IPS-18c (cell line): ENCODE data around the gene ARHGAP4.

Source experiments
- H3K4me3 ChIP-seq: 2 replicates; pipeline ENCODE4 v1.7.0; 2013; ENCODE audit warnings: low read depth, mild to moderate bottlenecking, low read length, moderate library complexity; ENCODE audit not compliant: insufficient read depth
- H3K9me3 ChIP-seq: one replicate; pipeline ENCODE4 v1.6.1; 2013; ENCODE audit warnings: mild to moderate bottlenecking, low read length, moderate library complexity; ENCODE audit not compliant: control insufficient read depth, insufficient read depth

ARHGAP4 gene

DNA sequence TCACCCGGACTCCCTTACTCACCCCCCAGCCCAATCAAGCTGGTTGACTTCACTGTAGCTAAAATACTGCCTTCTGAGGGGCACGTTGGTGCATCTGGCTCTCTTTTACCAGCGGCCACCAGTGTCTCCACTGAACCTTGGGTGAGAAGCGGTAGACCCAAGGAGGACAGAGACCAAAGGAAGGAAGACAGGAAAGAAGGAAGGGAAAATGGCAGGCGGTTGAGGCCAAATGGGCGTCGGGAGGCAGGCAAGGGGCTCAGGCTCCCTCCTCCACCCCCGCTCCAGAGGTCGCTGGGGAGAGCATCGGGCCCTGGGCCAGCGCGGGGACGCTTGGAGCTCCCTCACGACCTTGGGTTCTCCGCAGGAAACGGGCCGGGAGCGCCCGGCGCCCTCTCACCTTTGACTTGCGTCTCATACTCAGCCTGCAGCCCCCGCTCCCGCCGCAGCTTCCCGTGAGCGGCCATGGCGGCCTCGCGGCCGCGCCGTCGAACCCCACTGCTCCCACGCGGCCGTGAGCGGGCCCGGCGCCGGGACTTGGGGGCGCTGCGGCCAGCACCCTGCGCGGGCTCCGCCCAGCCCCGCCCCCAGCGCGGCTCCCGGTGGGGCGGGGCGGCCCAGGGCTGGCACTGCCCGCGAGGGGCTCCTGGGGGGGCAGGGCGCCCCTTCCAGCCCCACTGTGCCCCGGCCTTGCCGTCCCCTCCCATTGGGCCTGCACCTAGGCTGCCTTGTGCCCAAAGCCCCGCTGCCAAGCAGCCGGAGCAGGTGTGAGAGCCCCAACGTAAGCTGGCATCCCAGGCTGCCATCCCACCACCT, at the start of gene ARHGAP4:
Gene ARHGAP4 (minus strand): TSS at position 526 of the 813 bp plus-strand sequence. CDS start 62 bp downstream, at position 464.
- Histone ChIP-seq H3K9me3 (peaks cover 8% of the 10 kb centered on the region), H3K4me3 (peak within 1 kb of the TSS; percentile 51)

DNA sequence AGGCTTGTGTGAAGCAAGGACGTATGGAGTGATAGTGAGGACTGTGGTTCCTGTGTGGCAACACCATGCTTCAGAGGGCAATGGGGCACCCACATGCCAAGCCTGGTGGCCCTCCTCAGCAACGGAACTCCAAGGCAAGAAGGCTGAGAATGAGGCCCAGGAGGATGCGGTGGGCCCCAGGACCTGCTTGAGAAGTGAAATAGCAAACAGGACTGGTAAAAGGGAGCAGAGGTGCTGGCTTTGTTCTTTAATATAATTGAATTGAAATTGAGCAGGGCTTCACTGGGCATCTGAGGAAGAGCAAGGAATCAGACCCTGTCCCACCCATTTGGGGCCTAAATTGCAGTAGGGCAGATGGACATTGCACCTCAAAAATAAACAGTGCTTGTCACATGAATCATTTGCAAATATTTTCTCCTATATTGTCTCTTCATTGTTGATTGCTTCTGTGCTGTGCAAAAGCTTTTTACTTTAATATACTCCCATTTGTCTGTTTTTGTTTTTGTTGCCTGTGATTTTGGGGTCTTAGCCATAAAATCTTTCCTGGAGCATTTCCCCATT, 48.7 kb upstream of the ARHGAP4 start:
- H3K4me3 ChIP-seq = no peak overlapping the region
- H3K9me3 ChIP-seq = no peaks in the 10 kb centered on the region

DNA sequence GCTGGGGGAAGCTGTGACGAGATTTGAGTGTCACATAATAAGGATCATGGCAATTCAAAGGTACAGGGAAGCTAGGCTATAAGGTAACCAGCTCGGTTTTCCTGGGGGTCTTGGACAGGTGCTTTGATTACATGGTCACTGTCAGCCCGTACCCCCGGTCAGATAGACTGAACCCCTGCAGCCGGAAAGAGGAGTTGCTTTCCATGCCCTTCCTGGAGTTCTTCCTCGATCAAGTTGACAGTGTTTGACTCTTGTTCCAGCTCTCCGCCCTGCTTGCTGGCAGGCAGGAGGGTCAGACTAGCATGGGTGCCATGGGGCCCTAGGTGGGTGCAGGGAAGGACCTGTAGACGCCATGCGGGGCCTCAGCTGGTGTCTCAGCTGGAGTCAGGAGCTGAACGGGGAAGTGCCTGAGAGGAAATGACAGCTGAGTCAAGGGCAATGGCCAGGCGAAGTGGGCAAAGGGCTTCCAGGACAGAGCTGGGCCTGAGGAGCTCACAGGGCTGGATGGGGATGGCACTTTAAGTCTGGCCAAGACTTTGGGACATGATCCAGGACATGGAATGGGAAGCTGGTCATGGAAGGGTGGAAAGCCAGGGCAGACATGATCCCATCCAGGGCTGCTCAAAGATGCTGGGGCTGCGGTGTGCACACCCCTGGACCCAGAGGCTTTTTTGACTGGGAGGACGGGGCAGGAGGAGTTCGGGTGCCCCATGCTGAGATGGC, 48.1 kb upstream of the ARHGAP4 start:
- Histone ChIP-seq H3K9me3 (no peaks in the 10 kb centered on the region), H3K4me3 (no peak overlapping the region)

DNA sequence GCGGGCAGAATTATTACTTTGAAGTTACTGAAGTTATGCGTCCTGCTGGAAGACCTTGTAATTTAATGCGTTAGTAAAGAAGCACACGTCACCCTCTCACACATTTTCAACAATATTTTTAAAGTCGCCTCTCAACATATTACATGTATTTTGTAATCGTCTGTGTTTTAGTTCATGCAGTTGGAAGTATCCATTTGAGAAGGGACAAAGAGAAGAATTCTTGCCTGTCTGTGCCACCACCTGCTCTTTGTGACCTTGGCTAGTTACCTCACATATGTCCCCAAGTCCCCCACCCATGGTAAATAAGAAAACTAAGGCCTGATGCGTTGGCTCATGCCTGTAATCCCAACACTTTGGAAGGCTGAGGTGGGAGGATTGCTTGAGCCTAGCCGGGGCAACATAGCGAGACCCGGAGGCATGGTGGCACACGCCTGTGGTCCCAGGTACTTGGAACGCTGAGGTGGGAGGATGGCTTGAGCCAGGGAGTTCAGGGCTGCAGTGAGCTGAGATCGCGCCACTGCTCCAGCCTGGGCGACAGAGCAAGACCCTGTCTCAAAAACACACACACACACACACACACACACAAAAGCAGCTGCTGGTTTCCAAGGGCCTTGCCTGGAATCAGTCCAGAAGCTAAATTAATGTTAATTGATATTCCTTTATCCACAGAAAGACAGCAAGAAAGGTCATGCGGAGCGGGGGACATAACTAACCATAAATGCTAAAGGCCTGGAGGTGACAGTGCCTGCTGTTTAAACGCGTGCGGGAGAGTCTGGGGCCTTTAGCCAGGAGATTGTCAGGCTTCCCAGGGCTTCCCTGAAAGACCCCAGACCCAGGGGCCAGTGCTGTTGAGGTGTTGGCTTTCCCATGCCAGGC, 47.3 kb upstream of the ARHGAP4 start:
- Histone ChIP-seq H3K9me3 (no peaks in the 10 kb centered on the region), H3K4me3 (peak overlapping the region; percentile 58)

DNA sequence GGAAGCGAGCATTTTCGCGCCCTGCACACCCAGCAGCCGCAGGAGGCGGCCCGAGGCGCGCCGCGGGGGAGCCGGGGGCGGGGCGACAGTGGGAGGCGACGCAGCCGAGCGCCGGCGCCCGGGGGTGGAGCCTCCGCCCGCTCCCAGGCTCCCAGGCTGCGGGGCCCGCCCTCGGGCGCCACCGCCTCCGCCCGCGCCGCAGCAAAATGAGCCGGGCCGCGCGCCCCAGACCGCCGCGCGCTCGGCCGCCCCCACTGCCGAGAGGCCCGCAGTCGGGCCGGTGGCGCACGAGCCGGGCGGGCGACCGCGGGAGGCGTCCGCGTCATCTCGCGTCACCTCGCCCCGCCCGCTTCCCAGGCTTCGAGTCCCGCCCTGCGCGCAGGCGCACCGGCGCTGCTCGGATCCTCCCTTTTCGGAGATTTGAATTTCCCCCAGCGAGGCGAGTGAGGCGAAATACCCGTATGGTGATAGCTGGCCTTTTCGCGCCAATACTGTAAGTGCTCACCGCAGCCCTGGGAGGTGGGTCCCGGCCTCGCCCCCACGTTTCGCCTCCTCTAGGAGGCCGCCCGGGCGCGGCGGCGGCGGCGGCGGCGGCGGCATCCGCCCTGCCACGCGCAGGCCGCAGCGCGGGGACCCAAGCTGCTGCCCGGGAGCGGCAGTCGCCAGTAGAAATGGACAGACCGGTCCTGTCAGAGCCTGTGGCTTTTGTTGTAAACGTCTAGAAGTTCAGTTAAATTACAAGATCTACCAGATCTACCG, 46.5 kb upstream of the ARHGAP4 start, which contains the start of gene TMEM187:
Gene TMEM187 (plus strand): TSS at position 387 of the 759 bp plus-strand sequence. CDS start 9,309 bp downstream, outside the sequence.
- no peaks in the 10 kb centered on the region for H3K9me3 ChIP-seq
- peak within 1 kb of the TSS; percentile 100 for H3K4me3 ChIP-seq

DNA sequence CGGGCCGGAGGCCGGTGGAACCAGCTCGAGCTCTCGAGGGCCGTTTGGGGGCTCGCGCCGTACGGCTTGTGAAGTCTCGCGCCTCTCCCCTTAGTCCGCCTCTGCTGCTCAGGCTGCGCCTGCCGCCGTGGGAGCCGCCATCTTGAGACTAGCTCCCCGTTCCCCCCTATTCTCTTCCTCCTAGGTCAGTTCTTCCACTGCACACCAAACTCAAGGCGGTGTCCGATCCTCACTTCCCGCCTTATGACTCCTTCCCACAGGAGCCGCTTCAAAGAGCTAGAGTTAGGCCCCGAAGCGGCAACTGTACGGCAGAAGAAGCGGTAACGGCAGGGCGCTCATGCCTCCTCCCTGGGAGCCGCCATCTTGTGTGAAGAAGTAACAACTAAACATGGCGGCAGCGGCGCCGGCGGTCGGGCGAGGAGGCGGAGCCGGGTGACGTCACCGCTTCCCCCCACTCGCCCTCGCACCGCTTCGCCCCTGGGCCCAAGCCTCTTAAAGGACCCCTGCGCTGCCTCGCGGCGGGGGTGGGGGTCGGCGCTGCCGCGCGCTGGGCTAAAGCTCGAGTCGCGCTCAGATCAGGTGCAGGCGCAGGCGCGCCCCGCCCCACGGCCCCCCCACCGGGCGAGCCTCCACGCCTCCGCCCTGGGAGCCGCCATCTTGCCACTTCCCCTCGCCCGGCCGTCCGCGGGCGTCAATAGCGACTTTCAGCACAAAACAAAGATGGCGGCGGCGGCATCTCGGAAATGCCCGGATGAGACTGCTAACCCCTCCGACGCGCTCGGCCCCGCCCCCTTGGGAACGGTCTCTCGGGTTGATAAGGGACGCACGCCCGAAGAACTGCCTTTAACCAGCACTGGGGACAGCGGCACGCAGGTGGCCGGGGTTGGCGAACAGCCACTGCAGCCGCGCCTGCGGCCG, 45.6 kb upstream of the ARHGAP4 start, which contains the start of gene HCFC1:
Gene HCFC1 (minus strand): TSS at position 369 of the 918 bp plus-strand sequence. CDS start 978 bp downstream, outside the sequence.
- Histone ChIP-seq H3K4me3 (peak within 1 kb of the TSS; percentile 100), H3K9me3 (no peaks in the 10 kb centered on the region)

DNA sequence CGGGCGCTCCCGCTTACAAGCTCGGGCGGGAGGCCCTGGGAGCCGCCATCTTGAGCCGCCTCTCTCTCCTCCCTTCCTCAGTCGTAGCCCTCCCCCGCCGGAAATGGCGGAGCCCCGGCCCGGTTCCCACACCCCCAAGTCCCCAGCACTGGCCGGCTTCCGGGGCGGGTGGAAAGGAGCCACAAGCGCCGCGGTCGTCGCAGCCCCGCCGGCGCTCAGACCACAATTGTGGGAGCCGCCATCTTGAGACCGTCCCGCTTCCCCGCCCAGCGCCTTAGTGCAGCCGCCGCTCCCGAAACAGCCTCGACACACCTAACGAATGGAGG, 45.0 kb upstream of the ARHGAP4 start:
- no peaks in the 10 kb centered on the region for H3K9me3 ChIP-seq
- H3K4me3 ChIP-seq = peak overlapping the region; percentile 100

DNA sequence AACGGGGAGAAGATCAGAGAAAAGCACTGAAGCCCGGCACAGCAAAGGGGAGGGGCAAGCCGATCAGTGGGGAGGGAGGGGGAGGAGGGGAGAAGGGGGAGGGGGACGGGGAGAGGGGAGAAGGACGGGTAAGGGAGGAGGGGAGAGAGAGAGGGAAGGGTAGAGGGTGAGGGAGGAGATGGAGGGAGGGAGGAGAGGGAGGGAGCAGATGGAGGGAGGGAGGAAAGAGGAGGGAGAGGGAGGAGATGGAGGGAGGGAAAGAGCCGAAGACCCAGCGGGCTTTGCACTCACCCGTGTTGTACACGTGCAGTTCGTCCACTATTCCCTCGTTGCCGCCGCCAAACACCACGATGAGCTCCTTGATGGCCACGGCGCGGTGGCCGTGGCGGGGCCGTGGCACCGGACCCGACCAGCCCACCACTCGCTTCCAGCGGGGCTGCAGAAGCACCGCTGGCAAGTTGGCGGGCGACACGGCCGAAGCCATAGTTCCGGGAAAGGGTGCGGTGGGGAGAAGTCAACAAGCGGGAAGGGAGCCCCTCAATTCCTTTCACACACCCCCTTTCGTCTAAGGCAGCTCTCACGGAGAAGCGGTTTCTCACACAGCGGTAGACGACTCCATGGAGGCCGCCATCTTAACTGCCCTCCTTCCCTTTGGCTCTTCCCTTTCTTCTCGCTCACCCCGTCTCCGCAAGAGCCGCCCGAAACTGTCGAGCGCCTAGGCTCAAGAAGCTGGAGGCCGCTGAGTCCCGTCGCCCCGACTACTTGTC, 44.5 kb upstream of the ARHGAP4 start:
- H3K4me3 ChIP-seq = peak overlapping the region; percentile 100
- no peaks in the 10 kb centered on the region for H3K9me3 ChIP-seq

DNA sequence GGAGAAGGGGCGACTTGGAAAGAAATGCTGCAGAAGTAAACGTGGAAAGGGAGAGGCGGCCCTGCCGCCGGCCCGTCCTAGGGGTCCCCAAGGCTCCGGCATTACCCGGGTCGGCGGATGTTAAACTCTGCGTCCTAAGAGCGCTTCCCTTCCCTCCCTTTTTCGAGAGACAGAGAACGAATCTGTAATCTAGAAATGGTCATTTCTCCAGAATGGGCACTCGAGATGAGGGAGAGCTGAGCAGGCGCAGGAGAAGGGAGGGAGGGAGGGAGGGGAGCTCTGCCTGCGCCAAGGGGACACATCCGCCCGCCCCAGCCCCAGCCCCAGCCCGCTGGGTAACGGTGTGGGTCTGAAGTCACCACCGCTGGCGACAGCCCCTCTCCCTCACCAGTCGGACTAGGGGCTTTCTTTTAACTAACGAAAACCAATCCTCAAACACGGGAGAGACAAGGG, 43.9 kb upstream of the ARHGAP4 start:
- Histone ChIP-seq H3K4me3 (peak overlapping the region; percentile 77), H3K9me3 (no peaks in the 10 kb centered on the region)

DNA sequence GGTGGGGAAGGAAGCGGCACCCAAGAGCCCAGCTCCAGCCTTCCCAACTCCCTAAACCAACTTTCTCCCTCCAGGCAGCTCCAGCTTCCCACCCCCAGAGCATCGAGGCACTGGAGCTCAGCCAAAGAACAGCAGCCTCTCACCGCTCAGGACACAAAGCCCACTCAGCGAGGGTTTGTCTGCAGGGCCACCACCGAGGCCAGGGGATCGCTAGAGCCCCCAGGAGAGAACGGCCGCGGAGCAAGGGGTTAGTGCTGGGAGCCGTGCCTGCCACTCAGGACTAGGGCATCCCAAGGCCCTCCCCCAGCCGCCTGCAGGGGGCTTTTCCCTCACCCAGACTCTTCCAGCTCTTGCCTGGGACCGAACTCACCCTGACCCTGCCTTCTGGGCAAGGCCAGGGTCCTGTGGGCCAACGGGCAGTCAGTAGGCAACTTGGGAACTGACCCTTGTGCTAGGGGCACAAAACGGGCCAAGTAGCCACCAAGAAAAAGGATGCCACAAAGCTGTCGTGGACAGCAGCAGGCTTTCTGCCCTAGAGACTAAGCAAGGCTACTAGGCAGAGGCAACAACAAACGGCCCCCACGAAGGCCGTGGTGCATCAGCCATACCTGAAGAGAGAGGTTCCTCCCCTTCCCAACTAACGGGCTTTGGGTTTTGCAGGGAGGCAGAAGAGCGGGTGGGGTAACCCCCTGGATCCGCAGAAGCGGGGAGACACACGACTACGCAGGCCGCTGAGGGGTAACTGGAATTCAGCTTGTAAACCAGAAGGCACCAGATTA, 43.2 kb upstream of the ARHGAP4 start:
- H3K9me3 ChIP-seq = no peaks in the 10 kb centered on the region
- H3K4me3 ChIP-seq = peak overlapping the region; percentile 77

DNA sequence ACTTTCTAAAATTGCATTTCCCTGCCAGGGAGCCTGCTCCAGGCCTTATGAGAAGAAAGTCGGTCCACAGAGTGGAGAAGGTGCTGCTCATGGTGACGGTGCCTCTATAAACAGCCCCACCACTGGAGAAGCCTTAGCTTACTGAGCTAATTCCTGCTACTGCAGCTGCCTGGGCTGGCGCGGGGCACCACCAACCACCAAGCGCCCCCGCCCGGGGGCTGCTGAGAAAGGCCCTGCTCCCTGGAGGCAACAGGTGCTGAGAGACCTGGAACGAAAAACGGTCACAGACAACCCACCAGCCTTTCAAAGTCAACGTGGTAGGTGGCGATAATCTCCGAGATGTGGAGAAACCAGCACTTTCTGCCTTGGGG, 42.7 kb upstream of the ARHGAP4 start:
- peak overlapping the region; percentile 77 for H3K4me3 ChIP-seq
- no peaks in the 10 kb centered on the region for H3K9me3 ChIP-seq

DNA sequence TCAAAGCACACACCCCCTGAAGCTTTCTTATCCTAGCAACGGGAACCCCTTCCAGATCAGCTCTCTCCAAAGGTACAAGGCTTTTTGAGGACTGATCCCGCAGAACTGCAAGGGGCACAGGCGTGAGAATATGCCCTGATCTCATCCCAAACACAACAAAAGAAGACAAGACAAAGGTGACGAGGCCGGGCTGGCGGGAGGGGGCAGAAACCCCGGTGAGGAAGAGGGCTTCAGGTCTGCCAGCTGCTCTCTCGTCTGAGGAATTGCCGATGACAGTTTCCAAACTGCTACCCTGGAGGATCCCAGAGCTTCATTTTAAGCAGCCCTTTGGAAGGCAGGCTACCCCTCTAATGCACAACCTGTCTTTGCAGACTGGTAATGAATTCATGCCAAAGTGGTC, 42.2 kb upstream of the ARHGAP4 start:
- no peaks in the 10 kb centered on the region for H3K9me3 ChIP-seq

DNA sequence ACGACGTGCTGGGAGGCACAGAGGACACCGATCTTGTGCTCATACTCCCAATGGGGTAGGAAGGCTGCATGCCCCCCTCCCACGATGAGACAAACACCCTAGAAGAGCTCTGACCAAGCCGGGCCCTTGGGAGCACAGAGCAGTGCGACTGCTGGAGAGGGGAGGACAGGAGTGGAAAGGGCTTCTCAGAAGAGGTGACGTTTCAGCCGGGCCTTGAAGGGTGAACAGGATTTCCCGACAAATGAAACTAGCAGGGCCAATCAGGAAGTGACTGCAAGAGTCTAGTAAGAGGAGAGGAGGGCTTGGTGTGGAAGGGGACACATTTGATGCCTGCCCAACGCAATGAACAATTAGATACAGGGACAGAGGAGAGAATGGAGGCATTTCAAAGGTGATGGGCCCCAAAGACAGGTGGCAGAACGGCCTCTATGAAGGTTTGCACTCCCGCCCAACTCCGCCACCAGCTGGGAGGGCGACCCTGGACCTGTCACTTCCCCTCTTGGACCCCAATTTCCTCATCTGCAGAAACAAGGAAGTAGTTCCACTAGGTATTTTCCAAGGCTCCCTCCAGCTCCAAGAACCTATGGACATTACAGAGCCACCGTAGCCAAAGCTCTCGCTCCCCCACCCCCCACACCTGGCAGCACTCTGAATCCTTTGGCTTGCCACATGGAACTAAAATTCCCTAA, 41.6 kb upstream of the ARHGAP4 start:
- Histone ChIP-seq H3K9me3 (no peaks in the 10 kb centered on the region), H3K4me3 (no peak overlapping the region)

More for the DNA sequence above, 42.2 kb upstream of the ARHGAP4 start:
- peak overlapping the region; percentile 77; the same call in 1 of the 2 replicates for H3K4me3 ChIP-seq
